Measurements from ENCODE around the gene SLC14A1.

DNA sequence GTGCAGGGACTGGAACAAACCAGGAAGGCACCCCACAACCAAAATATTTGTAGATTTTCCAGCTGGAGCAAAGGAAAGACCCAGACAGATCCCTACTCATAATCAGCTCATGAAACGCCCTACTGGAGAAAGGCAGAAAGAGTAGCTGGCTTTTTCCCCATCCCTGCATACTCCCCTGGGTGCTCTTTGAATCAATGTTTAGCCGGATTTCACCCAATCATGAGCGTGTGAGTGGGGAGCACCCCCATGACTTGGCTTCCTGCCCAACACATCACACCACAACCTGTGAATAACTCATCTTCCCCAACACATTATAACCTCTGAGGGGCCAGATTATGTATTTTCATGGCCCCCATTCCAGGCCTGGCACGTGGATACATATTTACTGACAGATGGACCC is 35.1 kb upstream of the SLC14A1 start:
- TF ChIP-seq, protein P1, sequence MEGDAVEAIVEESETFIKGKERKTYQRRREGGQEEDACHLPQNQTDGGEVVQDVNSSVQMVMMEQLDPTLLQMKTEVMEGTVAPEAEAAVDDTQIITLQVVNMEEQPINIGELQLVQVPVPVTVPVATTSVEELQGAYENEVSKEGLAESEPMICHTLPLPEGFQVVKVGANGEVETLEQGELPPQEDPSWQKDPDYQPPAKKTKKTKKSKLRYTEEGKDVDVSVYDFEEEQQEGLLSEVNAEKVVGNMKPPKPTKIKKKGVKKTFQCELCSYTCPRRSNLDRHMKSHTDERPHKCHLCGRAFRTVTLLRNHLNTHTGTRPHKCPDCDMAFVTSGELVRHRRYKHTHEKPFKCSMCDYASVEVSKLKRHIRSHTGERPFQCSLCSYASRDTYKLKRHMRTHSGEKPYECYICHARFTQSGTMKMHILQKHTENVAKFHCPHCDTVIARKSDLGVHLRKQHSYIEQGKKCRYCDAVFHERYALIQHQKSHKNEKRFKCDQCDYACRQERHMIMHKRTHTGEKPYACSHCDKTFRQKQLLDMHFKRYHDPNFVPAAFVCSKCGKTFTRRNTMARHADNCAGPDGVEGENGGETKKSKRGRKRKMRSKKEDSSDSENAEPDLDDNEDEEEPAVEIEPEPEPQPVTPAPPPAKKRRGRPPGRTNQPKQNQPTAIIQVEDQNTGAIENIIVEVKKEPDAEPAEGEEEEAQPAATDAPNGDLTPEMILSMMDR (optimal IDR thresholded peaks at IDR 0.05 in 1 of 3, IDR thresholded peaks at IDR 0.05 in 1 of 3, conservative IDR thresholded peaks at IDR 0.05 in 1 of 3; ENCODE audit: extremely low read depth in 1 of 3, insufficient read depth in 2 of 3, low read length in 3 of 3) = no peak
- no peak for TF ChIP-seq EZH2 (IDR thresholded peaks at IDR 0.05; ENCODE audit: low read length)
